Activated T-cell treated with anti-CD3 and anti-CD28 coated beads, Interleukin-2, amount 50 U/mL, for 24 hours (primary cell): ENCODE data around the gene IFT52.
"Not testable (repeated sequence)": the region's sequence is repeated elsewhere in the genome, so short reads cannot be mapped to it uniquely, and the experiment has no call there.

ENCODE experiments used
- DNase-seq: peaks from one replicate; pipeline ENCODE4 v3.0.0-alpha.2; 2020
- H3K27ac Mint-ChIP-seq: 2 replicates; pipeline ENCODE4 v1.8.0; 2020; ENCODE audit warnings: mild to moderate bottlenecking, mixed read lengths
- H3K27me3 Mint-ChIP-seq: 2 replicates; pipeline ENCODE4 v1.8.0; 2020; ENCODE audit warnings: mixed read lengths
- H3K36me3 Mint-ChIP-seq: 2 replicates; pipeline ENCODE4 v1.8.0; 2020; ENCODE audit warnings: low read depth, mixed read lengths
- H3K4me1 Mint-ChIP-seq: 2 replicates; pipeline ENCODE4 v1.8.0; 2020; ENCODE audit warnings: low read depth, mixed read lengths
- H3K4me3 Mint-ChIP-seq: 2 replicates; pipeline ENCODE4 v1.8.0; 2020; ENCODE audit warnings: mild to moderate bottlenecking, moderate library complexity, mixed read lengths
- H3K9me3 Mint-ChIP-seq: 2 replicates; pipeline ENCODE4 v1.8.0; 2020; ENCODE audit warnings: mixed read lengths

The IFT52 gene

DNA sequence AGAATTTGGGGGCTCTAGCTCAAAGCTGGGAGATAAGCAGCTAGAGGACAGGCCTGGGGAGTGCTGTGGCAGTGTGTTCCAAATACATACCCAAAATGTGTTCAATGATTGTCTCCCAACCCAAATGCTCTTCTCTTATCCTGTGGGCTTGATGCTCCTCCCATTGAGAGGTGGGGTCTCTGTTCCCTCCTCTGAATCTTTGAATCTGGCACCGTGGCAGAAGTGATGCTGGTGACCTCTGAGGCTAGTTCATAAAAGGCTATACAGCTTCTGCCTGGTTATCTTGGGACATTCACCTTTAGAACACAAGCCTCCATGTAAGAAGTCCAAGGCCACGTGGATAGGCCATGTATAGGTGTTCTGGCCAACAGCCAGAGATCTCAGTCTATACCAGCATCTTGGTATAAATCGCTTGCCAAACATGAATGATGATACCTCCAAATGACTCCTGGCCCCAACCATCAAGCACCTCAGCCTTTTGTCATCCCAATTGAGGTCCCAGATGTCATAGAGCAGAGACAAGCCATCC is 60.3 kb downstream of the IFT52 start:
- H3K27ac Mint-ChIP-seq, result peak overlapping the region; percentile 6
- H3K4me1 Mint-ChIP-seq, result peaks cover under 1% of the 10 kb centered on the region
- H3K36me3 Mint-ChIP-seq, result peaks cover 19% of the 10 kb centered on the region
- no peaks in the 10 kb centered on the region for H3K9me3 Mint-ChIP-seq
- no peak for DNase-seq
- H3K4me3 Mint-ChIP-seq, result no peak overlapping the region
- no peaks in the 10 kb centered on the region for H3K27me3 Mint-ChIP-seq

DNA sequence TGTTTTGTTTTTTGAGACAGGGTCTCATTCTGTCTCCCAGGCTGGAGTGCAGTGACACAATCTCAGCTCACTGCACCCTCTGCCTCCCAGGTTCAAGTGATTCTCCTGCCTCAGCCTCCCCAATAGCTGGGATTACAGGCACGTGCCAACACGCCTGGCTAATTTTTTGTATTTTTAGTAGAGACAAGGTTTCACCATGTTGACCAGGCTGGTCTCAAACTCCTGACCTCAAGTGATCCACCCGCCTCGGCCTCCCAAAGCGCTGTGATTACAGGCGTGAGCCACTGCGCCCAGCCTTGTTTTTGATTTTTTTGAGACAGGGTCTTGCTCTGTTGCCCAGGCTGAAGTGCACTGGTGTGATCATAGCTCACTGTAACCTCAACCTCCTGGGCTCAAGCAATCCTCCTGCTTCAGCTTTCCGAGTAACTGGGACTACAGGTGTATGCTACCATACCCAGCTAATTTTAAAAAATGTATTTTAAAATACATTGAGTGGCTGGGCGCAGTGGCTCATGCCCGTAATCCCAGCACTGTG is 61.0 kb downstream of the IFT52 start:
- H3K27ac Mint-ChIP-seq, H3K4me1 Mint-ChIP-seq, DNase-seq, H3K27me3 Mint-ChIP-seq, H3K4me3 Mint-ChIP-seq, H3K9me3 Mint-ChIP-seq: not testable (repeated sequence)
- peaks cover 12% of the 10 kb centered on the region for H3K36me3 Mint-ChIP-seq

DNA sequence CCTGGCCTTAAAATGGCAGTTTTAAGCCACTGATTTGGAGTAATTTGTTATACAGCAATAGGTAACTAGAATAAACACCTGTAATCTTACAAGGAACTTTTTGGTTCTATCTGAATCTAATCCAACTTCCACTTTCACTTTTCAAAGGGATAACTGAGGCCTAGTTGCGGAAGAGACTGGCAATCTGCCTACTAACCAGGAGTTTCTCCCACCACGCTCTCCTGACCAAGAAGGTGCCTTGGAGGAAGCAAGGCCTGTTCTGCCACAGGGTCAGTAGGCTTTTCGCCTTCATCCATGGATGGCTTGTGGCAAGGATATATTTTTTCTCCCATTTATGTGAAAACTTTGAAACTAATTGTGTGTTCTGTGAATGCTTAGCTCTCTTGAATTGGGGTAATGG is 63.2 kb downstream of the IFT52 start:
- no peak overlapping the region for H3K4me3 Mint-ChIP-seq
- no peaks in the 10 kb centered on the region for H3K9me3 Mint-ChIP-seq
- H3K4me1 Mint-ChIP-seq, result peaks cover 16% of the 10 kb centered on the region
- H3K27ac Mint-ChIP-seq, result no peak overlapping the region
- no peak for DNase-seq
- peaks cover 8% of the 10 kb centered on the region for H3K36me3 Mint-ChIP-seq
- H3K27me3 Mint-ChIP-seq, result no peaks in the 10 kb centered on the region

- not testable (repeated sequence) for H3K27ac Mint-ChIP-seq, H3K4me3 Mint-ChIP-seq, H3K36me3 Mint-ChIP-seq, DNase-seq, H3K9me3 Mint-ChIP-seq, H3K27me3 Mint-ChIP-seq
- peaks cover 17% of the 10 kb centered on the region for H3K4me1 Mint-ChIP-seq
These were observed 64.4 kb downstream of the IFT52 start for GRCh38 chr20:43655176-43655575.

- peaks cover 18% of the 10 kb centered on the region for H3K4me1 Mint-ChIP-seq
- peaks cover 8% of the 10 kb centered on the region for H3K36me3 Mint-ChIP-seq
- no peaks in the 10 kb centered on the region for H3K27me3 Mint-ChIP-seq
- no peaks in the 10 kb centered on the region for H3K9me3 Mint-ChIP-seq
- peak overlapping the region; percentile 91 for H3K4me3 Mint-ChIP-seq
- no peak for DNase-seq
- H3K27ac Mint-ChIP-seq, result peak overlapping the region; percentile 80
These were observed 65.2 kb downstream of the IFT52 start for GRCh38 chr20:43655937-43656336.

GRCh38 chr20:43658069-43658722 is 67.5 kb downstream of the IFT52 start:
- H3K9me3 Mint-ChIP-seq, result no peaks in the 10 kb centered on the region
- H3K27ac Mint-ChIP-seq, result peak overlapping the region; percentile 98
- peaks cover 18% of the 10 kb centered on the region for H3K4me1 Mint-ChIP-seq
- H3K36me3 Mint-ChIP-seq, result peaks cover 8% of the 10 kb centered on the region
- H3K4me3 Mint-ChIP-seq, result peak overlapping the region; percentile 91
- H3K27me3 Mint-ChIP-seq, result no peaks in the 10 kb centered on the region
- DNase-seq, result peak; percentile 37

DNA sequence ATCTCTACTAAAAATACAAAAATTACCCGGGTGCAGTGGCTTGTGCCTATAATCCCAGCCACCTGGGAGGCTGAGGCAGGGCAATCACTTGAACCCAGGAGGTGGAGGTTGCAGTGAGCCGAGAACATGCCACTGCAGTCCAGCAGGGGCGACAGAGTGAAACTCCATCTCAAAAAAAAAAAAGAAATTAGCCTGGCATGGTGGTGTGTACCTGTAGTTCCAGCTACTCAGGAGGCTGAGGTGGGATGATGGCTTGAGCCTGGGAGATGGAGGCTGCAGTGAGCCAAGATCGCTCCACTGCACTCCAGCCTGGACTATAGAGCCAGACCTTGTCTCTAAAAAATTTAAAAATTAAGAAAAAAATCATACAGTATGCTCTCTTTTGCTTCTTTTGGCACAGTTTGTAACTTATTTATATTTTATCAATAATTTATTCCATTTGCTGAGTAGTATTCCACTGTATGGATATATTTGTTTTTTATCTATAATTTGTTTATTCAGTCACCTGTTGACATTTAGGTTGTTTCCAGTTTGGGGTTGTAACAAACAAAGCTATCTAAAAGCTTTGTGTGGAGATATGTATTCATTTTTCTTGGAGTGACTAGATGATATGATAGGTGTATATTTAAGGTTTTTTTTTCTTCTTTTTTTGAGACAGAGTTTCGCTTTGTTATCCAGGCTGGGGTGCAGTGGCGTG is 68.1 kb downstream of the IFT52 start:
- H3K27me3 Mint-ChIP-seq, result no peaks in the 10 kb centered on the region

GRCh38 chr20:43662943-43663655 is 72.4 kb downstream of the IFT52 start:
- peaks cover 3% of the 10 kb centered on the region for H3K36me3 Mint-ChIP-seq
- H3K4me3 Mint-ChIP-seq, result no peak overlapping the region
- no peak overlapping the region for H3K27ac Mint-ChIP-seq
- no peak for DNase-seq
- no peaks in the 10 kb centered on the region for H3K9me3 Mint-ChIP-seq
- H3K27me3 Mint-ChIP-seq, result peaks cover 8% of the 10 kb centered on the region
- peaks cover 10% of the 10 kb centered on the region for H3K4me1 Mint-ChIP-seq

More for the DNA sequence above, 68.1 kb downstream of the IFT52 start:
- peak overlapping the region; percentile 76 for H3K27ac Mint-ChIP-seq
- H3K9me3 Mint-ChIP-seq, result no peaks in the 10 kb centered on the region
- H3K4me3 Mint-ChIP-seq, result peak overlapping the region; percentile 23
- peaks cover 8% of the 10 kb centered on the region for H3K36me3 Mint-ChIP-seq
- H3K4me1 Mint-ChIP-seq, result peaks cover 18% of the 10 kb centered on the region
- no peak for DNase-seq

GRCh38 chr20:43665466-43666176 is 74.9 kb downstream of the IFT52 start:
- Mint-ChIP-seq H3K4me3 (peak overlapping the region; percentile 6), H3K9me3 (no peaks in the 10 kb centered on the region), H3K4me1 (peaks cover 9% of the 10 kb centered on the region), H3K27ac (no peak overlapping the region), H3K36me3 (peaks cover 20% of the 10 kb centered on the region), H3K27me3 (peaks cover 33% of the 10 kb centered on the region)
- DNase-seq, result no peak

- Mint-ChIP-seq H3K27ac (peak within 1 kb of the TSS; percentile 88), H3K9me3 (no peaks in the 10 kb centered on the region), H3K27me3 (peaks cover 34% of the 10 kb centered on the region), H3K4me3 (peak within 1 kb of the TSS; percentile 85), H3K4me1 (peaks cover 9% of the 10 kb centered on the region), H3K36me3 (peaks cover 23% of the 10 kb centered on the region)
- peak; percentile 84 for DNase-seq
These were observed 75.9 kb downstream of the IFT52 start, which contains the start of gene MYBL2 for GRCh38 chr20:43666376-43667328. MYBL2 (plus strand) TSS chr20:43667114; CDS start chr20:43667284, 170 bp downstream.

DNA sequence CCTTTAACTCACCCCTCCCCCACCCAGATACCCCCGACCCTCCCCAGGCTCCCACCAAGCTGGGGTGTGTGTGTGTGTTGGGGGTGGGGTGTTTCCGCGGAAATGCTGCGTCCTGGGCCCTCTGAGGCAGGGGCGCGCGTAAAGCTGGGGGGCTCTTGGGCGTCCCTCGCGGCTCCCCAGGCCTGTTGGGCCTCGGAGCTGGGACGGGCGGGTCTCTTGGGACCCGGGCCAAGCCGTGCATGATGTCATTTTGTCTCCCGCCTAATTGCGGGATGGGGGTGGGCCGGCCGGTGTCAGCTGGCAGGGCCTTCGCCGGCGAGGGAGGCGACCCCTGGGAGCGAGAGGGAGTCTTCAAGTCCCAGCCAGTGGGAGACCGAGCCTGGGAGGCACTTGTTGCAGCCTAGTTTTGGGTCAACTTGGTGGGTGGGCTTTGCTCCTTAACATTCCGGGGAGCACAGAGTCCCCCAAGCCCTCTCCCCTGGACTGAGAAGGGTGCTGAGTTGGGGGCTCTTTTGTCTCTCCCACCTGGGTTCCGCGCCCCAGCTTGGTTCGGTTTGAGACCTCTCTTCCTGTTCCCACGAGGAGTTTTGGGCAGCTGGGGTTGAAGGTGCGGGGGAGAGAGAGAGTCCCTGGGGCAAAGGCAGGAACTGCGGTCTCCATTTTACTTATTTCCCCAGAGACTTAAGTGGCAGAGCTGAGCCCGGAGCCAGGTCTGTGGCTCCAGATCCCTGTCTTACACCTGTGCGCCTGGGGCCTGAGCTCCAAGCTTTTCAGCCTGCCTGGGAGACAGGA is 76.8 kb downstream of the IFT52 start:
- H3K4me3 Mint-ChIP-seq, result peak overlapping the region; percentile 85
- DNase-seq, result no peak

DNA sequence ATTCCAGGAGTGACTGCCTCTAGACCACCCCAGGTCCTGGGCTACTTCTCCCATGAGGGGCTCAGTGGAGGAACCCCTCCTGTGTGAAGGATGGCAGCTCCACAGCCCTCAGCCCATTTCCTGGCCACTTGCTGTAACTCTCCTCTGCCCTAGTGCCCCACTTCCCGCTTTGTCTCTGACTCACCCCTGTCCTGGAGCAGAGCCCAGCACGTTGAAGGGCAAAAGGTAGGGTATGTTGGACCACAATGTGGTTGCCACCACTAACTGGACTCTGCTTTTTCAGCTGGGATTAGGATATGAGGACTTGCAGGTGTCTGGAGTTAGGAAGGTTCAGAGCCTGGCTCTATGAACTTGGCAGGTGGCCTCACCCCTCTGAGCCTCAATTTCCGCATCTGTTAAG is 78.6 kb downstream of the IFT52 start:
- Mint-ChIP-seq H3K9me3 (no peaks in the 10 kb centered on the region), H3K4me1 (peaks cover 9% of the 10 kb centered on the region), H3K4me3 (peak overlapping the region; percentile 18), H3K36me3 (peaks cover 46% of the 10 kb centered on the region), H3K27me3 (peaks cover 37% of the 10 kb centered on the region), H3K27ac (no peak overlapping the region)
- no peak for DNase-seq

More for the DNA sequence above, 76.8 kb downstream of the IFT52 start:
- H3K27ac Mint-ChIP-seq, result peak overlapping the region; percentile 88
- H3K27me3 Mint-ChIP-seq, result peaks cover 34% of the 10 kb centered on the region
- peaks cover 30% of the 10 kb centered on the region for H3K36me3 Mint-ChIP-seq
- no peaks in the 10 kb centered on the region for H3K9me3 Mint-ChIP-seq
- H3K4me1 Mint-ChIP-seq, result peaks cover 9% of the 10 kb centered on the region
